ENCODE data around the gene ARIH1.

- TF ChIP-seq POLR2A (IDR thresholded peaks at IDR 0.05) (no peak), CTCF (IDR thresholded peaks at IDR 0.05) (no peak)
Observed at GRCh38 chr15:72507402-72508092, 33.4 kb downstream of the ARIH1 start.

Measured in vagina (tissue), 2 donors.